Left lung (tissue), 10 donors: ENCODE results near the gene MRPL41. TPM values are rescaled to one million over a fixed set of nuclear protein-coding genes. Genes with fewer than 3 reads are reported as not detected.
A peak's percentile ranks its signal among the peaks of the same experiment; 100 is the strongest.

Experiments
- ATAC-seq: fragments of 200-7000 bp; cut with Tn5 transposase; one replicate; pipeline ENCODE4 v1.9.1; 2020; ENCODE audit warnings: moderate library complexity
- DNase-seq, 4 donors: peaks; one replicate each; pipeline ENCODE4 v3.0.0-alpha.2; 2013 to 2020
- H3K27ac ChIP-seq, 2 donors: fragments of 200-600 bp; sonication (generic) in 1 of 2; one replicate each; pipeline versions ENCODE4 v1.5.0 to v1.8.0; 2020 to 2021
- H3K27me3 ChIP-seq, 2 donors: fragments of 200-600 bp; sonication (generic) in 1 of 2; one replicate each; pipeline versions ENCODE4 v1.5.0 to v1.8.0; 2020 to 2021
- H3K36me3 ChIP-seq, 2 donors: fragments of 200-600 bp; sonication (generic) in 1 of 2; one replicate each; pipeline versions ENCODE4 v1.5.0 to v1.8.0; 2020 to 2021
- H3K4me1 ChIP-seq, 2 donors: fragments of 200-600 bp; one replicate each; pipeline ENCODE4 v1.8.0; 2021
- H3K4me3 ChIP-seq, 2 donors: fragments of 200-600 bp; sonication (generic) in 1 of 2; one replicate each; pipeline versions ENCODE4 v1.5.0 to v1.8.0; 2020 to 2021; ENCODE audit warnings: mild to moderate bottlenecking in 1 of 2
- H3K9me3 ChIP-seq, 2 donors: fragments of 200-600 bp; sonication (generic) in 1 of 2; one replicate each; pipeline versions ENCODE4 v1.5.0 to v1.8.0; 2020 to 2021
- CTCF ChIP-seq, 2 donors: fragments of 200-600 bp; sonication (generic) in 1 of 2; IDR thresholded peaks; one replicate each; pipeline versions ENCODE4 v1.5.0 to v1.8.0; 2021; ENCODE audit warnings: antibody characterized with exemption in 2 of 2
- intact Hi-C, 2 donors: fragments of 100-400 bp; cut with DNase I; formaldehyde crosslinking; loops; one replicate each; pipeline versions ENCODE4 v1.11.2 to v1.14.2; 2022
- polyA plus RNA-seq, 6 donors: library from polyadenylated mRNA; unstranded; fragments of 120-200 nt; gene quantifications; one replicate each; pipeline ENCODE4 v1.2.1, GENCODE V29; 2013; ENCODE audit not compliant: insufficient read length in 6 of 6
- total RNA-seq, 2 donors: library from RNA; stranded (reverse); fragmentation: NEBNext Ultra II Directional; extraction: Animal tissue kit (Norgen Biotek cat#: 25700); gene quantifications; one replicate each; pipeline ENCODE4 v1.2.1, GENCODE V29; 2021
- donor health status: DM: no; HTN: yes; CAD: no.
- donor health status: DM: no; HTN: no; CAD: no.

Gene MRPL41
- total and polyA plus RNA-seq, 8 donors, result 10.9 to 49.1 (median 18.4) TPM

- Histone ChIP-seq H3K36me3 (peaks cover 0 to 61% of the 10 kb centered on the region in 2 donors), H3K4me3 (no peak overlapping the region), H3K27ac (no peak overlapping the region), H3K27me3 (no peaks in the 10 kb centered on the region), H3K4me1 (peaks cover 14 to 20% of the 10 kb centered on the region in 2 donors), H3K9me3 (no peaks in the 10 kb centered on the region)
- TF ChIP-seq CTCF (IDR thresholded peaks at IDR 0.05), result no peak
- ATAC-seq (no peak), DNase-seq (no peak)
- intact Hi-C loops, result no loop called here
Measured at GRCh38 chr9:137586854-137587253, 35.2 kb downstream of the MRPL41 start.

GRCh38 chr9:137588311-137588710 is 36.6 kb downstream of the MRPL41 start:
- H3K4me3 ChIP-seq, result no peak overlapping the region
- H3K27ac ChIP-seq, result no peak overlapping the region
- intact Hi-C loops, result no loop called here
- DNase-seq, result no peak
- no peak for TF ChIP-seq CTCF (IDR thresholded peaks at IDR 0.05)
- H3K9me3 ChIP-seq, result no peaks in the 10 kb centered on the region
- H3K27me3 ChIP-seq, result no peaks in the 10 kb centered on the region
- peaks cover 14 to 31% of the 10 kb centered on the region in 2 donors for H3K4me1 ChIP-seq
- H3K36me3 ChIP-seq, result peaks cover 0 to 47% of the 10 kb centered on the region in 2 donors
- no peak for ATAC-seq

- no peak overlapping the region for H3K27ac ChIP-seq
- H3K36me3 ChIP-seq, result peaks cover 0 to 41% of the 10 kb centered on the region in 2 donors
- H3K27me3 ChIP-seq, result no peaks in the 10 kb centered on the region
- H3K4me1 ChIP-seq, result peaks cover 14 to 34% of the 10 kb centered on the region in 2 donors
- TF ChIP-seq CTCF (IDR thresholded peaks at IDR 0.05), result no peak
- no peaks in the 10 kb centered on the region for H3K9me3 ChIP-seq
- peak overlapping the region in 1 of 2 donors; percentile 90 for H3K4me3 ChIP-seq
- DNase-seq, result no peak
- no peak for ATAC-seq
- intact Hi-C loops, result no loop called here
Measured at GRCh38 chr9:137588891-137589290, 37.2 kb downstream of the MRPL41 start.

- H3K4me3 ChIP-seq, result peak overlapping the region; percentile 51 to 90
- intact Hi-C loops, result no loop called here
- no peaks in the 10 kb centered on the region for H3K9me3 ChIP-seq
- TF ChIP-seq CTCF (IDR thresholded peaks at IDR 0.05), result no peak
- no peaks in the 10 kb centered on the region for H3K27me3 ChIP-seq
- peak in 2 of 4 donors; percentile 38 to 83 for DNase-seq
- H3K4me1 ChIP-seq, result peaks cover 14 to 34% of the 10 kb centered on the region in 2 donors
- ATAC-seq, result no peak
- H3K36me3 ChIP-seq, result peaks cover 0 to 34% of the 10 kb centered on the region in 2 donors
- no peak overlapping the region for H3K27ac ChIP-seq
Measured at GRCh38 chr9:137589441-137590122, 37.9 kb downstream of the MRPL41 start.

GRCh38 chr9:137590123-137590468 is 38.4 kb downstream of the MRPL41 start:
- TF ChIP-seq CTCF (IDR thresholded peaks at IDR 0.05), result no peak
- intact Hi-C loops, result no loop called here
- no peak for ATAC-seq
- Histone ChIP-seq H3K9me3 (no peaks in the 10 kb centered on the region), H3K4me3 (peak overlapping the region; percentile 51 to 90), H3K4me1 (peaks cover 14 to 34% of the 10 kb centered on the region in 2 donors), H3K27ac (no peak overlapping the region), H3K27me3 (no peaks in the 10 kb centered on the region), H3K36me3 (peaks cover 0 to 31% of the 10 kb centered on the region in 2 donors)
- no peak for DNase-seq
